Bone marrow (tissue), 2 donors: ENCODE measurements around the gene CSH2.
"Not testable (repeated sequence)": the region's sequence is repeated elsewhere in the genome, so short reads cannot be mapped to it uniquely, and the experiment has no call there.

Experiments
- DNase-seq, 2 donors: peaks; one replicate each; lab custom pipeline; 2025; lab: John Stamatoyannopoulos, UW

Gene CSH2

GRCh38 chr17:63873577-63873976 lies at the start of gene CSH2:
CSH2 (minus strand) TSS chr17:63873677; CDS start chr17:63873614, 63 bp downstream.
- not testable (repeated sequence) for DNase-seq

GRCh38 chr17:63922402-63922801 lies 48.9 kb upstream of the CSH2 start:
- DNase-seq, result not testable (repeated sequence)

GRCh38 chr17:63920779-63921178 lies 47.3 kb upstream of the CSH2 start:
- not testable (repeated sequence) for DNase-seq

- not testable (repeated sequence) for DNase-seq
Measured at GRCh38 chr17:63920050-63920449, 46.6 kb upstream of the CSH2 start.

- peak; percentile 29 to 72 for DNase-seq
Measured at GRCh38 chr17:63919311-63919723, 45.8 kb upstream of the CSH2 start.

- DNase-seq, result not testable (repeated sequence)
Measured at GRCh38 chr17:63918789-63919305, 45.4 kb upstream of the CSH2 start, which contains the start of gene GH1. GH1 (minus strand) TSS chr17:63918839; CDS start chr17:63918776, 63 bp downstream.

GRCh38 chr17:63918305-63918704 lies 44.8 kb upstream of the CSH2 start:
- DNase-seq, result no peak

- DNase-seq, result no peak
Measured at GRCh38 chr17:63917646-63918045, 44.2 kb upstream of the CSH2 start.

GRCh38 chr17:63917206-63917605 lies 43.7 kb upstream of the CSH2 start:
- not testable (repeated sequence) for DNase-seq

- no peak for DNase-seq
Measured at GRCh38 chr17:63916566-63917185, 43.2 kb upstream of the CSH2 start.

GRCh38 chr17:63915753-63916152 lies 42.3 kb upstream of the CSH2 start:
- not testable (repeated sequence) for DNase-seq

GRCh38 chr17:63914471-63914870 lies 41.0 kb upstream of the CSH2 start:
- DNase-seq, result no peak

GRCh38 chr17:63911657-63912100 lies 38.2 kb upstream of the CSH2 start:
- peak; percentile 9 to 12 for DNase-seq

GRCh38 chr17:63911041-63911635 lies 37.7 kb upstream of the CSH2 start, which contains the start of gene CSHL1:
CSHL1 (minus strand) TSS chr17:63911258; CDS start chr17:63911196, 62 bp downstream.
- no peak for DNase-seq

- DNase-seq, result no peak
Measured at GRCh38 chr17:63910096-63910495, 36.6 kb upstream of the CSH2 start.

- not testable (repeated sequence) for DNase-seq
Measured at GRCh38 chr17:63909586-63909985, 36.1 kb upstream of the CSH2 start.

- peak in 1 of 2 donors; percentile 34 for DNase-seq
Measured at GRCh38 chr17:63907161-63907778, 33.8 kb upstream of the CSH2 start.

GRCh38 chr17:63904796-63905195 lies 31.3 kb upstream of the CSH2 start:
- not testable (repeated sequence) for DNase-seq

- peak in 1 of 2 donors; percentile 6 for DNase-seq
Measured at GRCh38 chr17:63903787-63904201, 30.3 kb upstream of the CSH2 start.

GRCh38 chr17:63901971-63902370 lies 28.5 kb upstream of the CSH2 start:
- not testable (repeated sequence) for DNase-seq

GRCh38 chr17:63898899-63899798 lies 25.7 kb upstream of the CSH2 start:
- not testable (repeated sequence) for DNase-seq
